Heart left ventricle (tissue), 13 donors: ENCODE measurements around the gene EMID1.

Experiments
- POLR2A ChIP-seq, 2 donors: fragments of 450-650 bp; IDR thresholded peaks; one replicate each; pipeline ENCODE4 v1.6.1; 2017; ENCODE audit warnings: antibody characterized with exemption in 2 of 2, mild to moderate bottlenecking in 2 of 2, moderate library complexity in 2 of 2
- TF ChIP-seq, protein P1 (sequence below), 12 donors: fragments of 200-600 bp; sonication (generic) in 4 of 12; IDR thresholded peaks; one replicate each; pipeline versions ENCODE4 v1.5.0 to v1.8.0; 2018 to 2022; ENCODE audit warnings: antibody characterized with exemption in 12 of 12, mild to moderate bottlenecking in 5 of 12
- donor health status: ischemic (EF 13 %, LVEDD 7.1; RV severe dilation, severe dysfunction).
- donor health status: DM: no; HTN: yes; CAD: no.
- donor health status: DM: no; HTN: no; CAD: no.
- donor health status: ischemic (EF 25% LVEDD 6.9; RV normal size, moderate dysfunction).
- donor health status: ischemic (EF 25% LVEDD 5.7; RV mildly dilated, moderate dysfunction).
- donor health status: ischemic (EF 35%, LVEDD 5.7; RV mildly dilated, moderate dysfunction).
- donor health status: nonischemic (EF 11% LVEDD 7.7; RV severe dilation, severe dysfunction).
- donor health status: DM: yes; HTN: yes; CAD: no.
- donor health status: PGD.
- donor health status: ischemic (EF 29% LVEDD 5.4; RV normal size, mild dysfunction).
- donor health status: nonischemic (EF 23%, LVEDD 6.1; RV moderate dilation, normal function).

DNA sequence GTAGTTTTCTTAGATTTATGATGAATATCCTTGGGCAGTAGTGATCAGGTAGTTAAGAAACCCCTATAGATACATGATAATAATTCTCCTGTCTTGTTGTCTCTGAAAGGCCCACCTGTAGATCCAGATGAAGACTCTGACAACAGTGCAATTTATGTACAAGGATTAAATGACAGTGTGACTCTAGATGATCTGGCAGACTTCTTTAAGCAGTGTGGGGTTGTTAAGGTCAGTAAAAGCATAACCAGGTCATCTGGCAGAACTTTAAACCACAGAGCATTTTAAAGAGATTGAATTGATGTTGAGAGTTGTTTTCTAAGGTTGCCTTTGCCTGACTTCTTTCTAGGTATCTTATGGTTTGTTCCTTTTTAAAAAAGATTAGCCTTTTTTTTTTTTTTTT is 86.7 kb downstream of the EMID1 start:
- TF ChIP-seq, protein P1, sequence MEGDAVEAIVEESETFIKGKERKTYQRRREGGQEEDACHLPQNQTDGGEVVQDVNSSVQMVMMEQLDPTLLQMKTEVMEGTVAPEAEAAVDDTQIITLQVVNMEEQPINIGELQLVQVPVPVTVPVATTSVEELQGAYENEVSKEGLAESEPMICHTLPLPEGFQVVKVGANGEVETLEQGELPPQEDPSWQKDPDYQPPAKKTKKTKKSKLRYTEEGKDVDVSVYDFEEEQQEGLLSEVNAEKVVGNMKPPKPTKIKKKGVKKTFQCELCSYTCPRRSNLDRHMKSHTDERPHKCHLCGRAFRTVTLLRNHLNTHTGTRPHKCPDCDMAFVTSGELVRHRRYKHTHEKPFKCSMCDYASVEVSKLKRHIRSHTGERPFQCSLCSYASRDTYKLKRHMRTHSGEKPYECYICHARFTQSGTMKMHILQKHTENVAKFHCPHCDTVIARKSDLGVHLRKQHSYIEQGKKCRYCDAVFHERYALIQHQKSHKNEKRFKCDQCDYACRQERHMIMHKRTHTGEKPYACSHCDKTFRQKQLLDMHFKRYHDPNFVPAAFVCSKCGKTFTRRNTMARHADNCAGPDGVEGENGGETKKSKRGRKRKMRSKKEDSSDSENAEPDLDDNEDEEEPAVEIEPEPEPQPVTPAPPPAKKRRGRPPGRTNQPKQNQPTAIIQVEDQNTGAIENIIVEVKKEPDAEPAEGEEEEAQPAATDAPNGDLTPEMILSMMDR (IDR thresholded peaks at IDR 0.05), result no peak
- no peak for TF ChIP-seq POLR2A (IDR thresholded peaks at IDR 0.05)
